Activated naive CD4-positive, alpha-beta T cell treated with anti-CD3 and anti-CD28 coated beads, Interleukin-2, amount 50 U/mL, for 16 hours (primary cell): ENCODE data around the gene TULP4.
"Not testable (repeated sequence)": the region's sequence is repeated elsewhere in the genome, so short reads cannot be mapped to it uniquely, and the experiment has no call there.

ENCODE experiments used
- DNase-seq: peaks from one replicate; pipeline ENCODE4 v3.0.0-alpha.2; 2020

The TULP4 gene

GRCh38 chr6:158475344-158476302 is 163.4 kb downstream of the TULP4 start:
- DNase-seq, result no peak

- DNase-seq, result no peak
Observed at GRCh38 chr6:158476389-158476788, 164.1 kb downstream of the TULP4 start.

GRCh38 chr6:158477722-158478121 is 165.5 kb downstream of the TULP4 start:
- not testable (repeated sequence) for DNase-seq

- no peak for DNase-seq
Observed at GRCh38 chr6:158480989-158481388, 168.7 kb downstream of the TULP4 start.

- no peak for DNase-seq
Observed at GRCh38 chr6:158481690-158482473, 169.6 kb downstream of the TULP4 start.

- no peak for DNase-seq
Observed at GRCh38 chr6:158485431-158485830, 173.2 kb downstream of the TULP4 start.

GRCh38 chr6:158487495-158487894 is 175.2 kb downstream of the TULP4 start:
- no peak for DNase-seq

GRCh38 chr6:158488065-158488464 is 175.8 kb downstream of the TULP4 start:
- no peak for DNase-seq

GRCh38 chr6:158489441-158489840 is 177.2 kb downstream of the TULP4 start:
- no peak for DNase-seq

GRCh38 chr6:158492881-158493280 is 180.6 kb downstream of the TULP4 start:
- DNase-seq, result no peak

- DNase-seq, result no peak
Observed at GRCh38 chr6:158496700-158497099, 184.4 kb downstream of the TULP4 start.

GRCh38 chr6:158497620-158498019 is 185.4 kb downstream of the TULP4 start:
- no peak for DNase-seq

- DNase-seq, result no peak
Observed at GRCh38 chr6:158498362-158498761, 186.1 kb downstream of the TULP4 start.

- DNase-seq, result no peak
Observed at GRCh38 chr6:158499601-158500000, 187.3 kb downstream of the TULP4 start.

- DNase-seq, result no peak
Observed at GRCh38 chr6:158500016-158500735, 187.9 kb downstream of the TULP4 start.

- no peak for DNase-seq
Observed at GRCh38 chr6:158501360-158502262, 189.3 kb downstream of the TULP4 start.

- no peak for DNase-seq
Observed at GRCh38 chr6:158502263-158502950, 190.1 kb downstream of the TULP4 start.

- DNase-seq, result no peak
Observed at GRCh38 chr6:158503222-158503621, 191.0 kb downstream of the TULP4 start.

GRCh38 chr6:158503846-158504245 is 191.6 kb downstream of the TULP4 start:
- DNase-seq, result no peak

GRCh38 chr6:158505194-158505593 is 192.9 kb downstream of the TULP4 start:
- DNase-seq, result no peak

- no peak for DNase-seq
Observed at GRCh38 chr6:158506601-158507000, 194.3 kb downstream of the TULP4 start.
